Naive B cell (primary cell): ENCODE results near the gene IQSEC1. TPM values are rescaled to one million over a fixed set of nuclear protein-coding genes. Genes with fewer than 3 reads are reported as not detected.

ENCODE experiments used
- ATAC-seq, 2 donors: fragments of 150-1000 bp; cut with Tn5 transposase; 2 replicates each; pipeline ENCODE4 v1.10.0; 2021; ENCODE audit warnings: low read depth in 2 of 2, mild to moderate bottlenecking in 2 of 2, moderate library complexity in 2 of 2
- DNase-seq: peaks from one replicate; pipeline ENCODE4 v3.0.0; 2022
- H3K27ac Mint-ChIP-seq, 6 donors: one replicate each; pipeline ENCODE4 v1.8.0; 2020 to 2022; ENCODE audit warnings: mild to moderate bottlenecking in 6 of 6, mixed read lengths in 6 of 6, moderate library complexity in 5 of 6, inconsistent platforms in 2 of 6
- H3K27me3 Mint-ChIP-seq, 3 donors: one replicate each; pipeline ENCODE4 v1.8.0; 2021 to 2022; ENCODE audit warnings: mixed read lengths in 3 of 3, mild to moderate bottlenecking in 1 of 3
- H3K36me3 Mint-ChIP-seq, 2 donors: one replicate each; pipeline ENCODE4 v1.8.0; 2020 to 2022; ENCODE audit warnings: mixed read lengths in 2 of 2, inconsistent platforms in 1 of 2, mild to moderate bottlenecking in 1 of 2
- H3K4me1 Mint-ChIP-seq, 3 donors: one replicate each; pipeline ENCODE4 v1.8.0; 2020 to 2022; ENCODE audit warnings: mixed read lengths in 3 of 3, inconsistent platforms in 1 of 3, mild to moderate bottlenecking in 1 of 3, moderate library complexity in 1 of 3
- H3K4me3 Mint-ChIP-seq, 8 donors: one replicate each; pipeline ENCODE4 v1.8.0; 2020 to 2022; ENCODE audit warnings: mild to moderate bottlenecking in 8 of 8, mixed read lengths in 8 of 8, moderate library complexity in 8 of 8, inconsistent platforms in 2 of 8
- H3K9me3 Mint-ChIP-seq, 7 donors: one replicate each; pipeline ENCODE4 v1.8.0; 2020 to 2022; ENCODE audit warnings: mixed read lengths in 7 of 7, mild to moderate bottlenecking in 5 of 7, inconsistent platforms in 2 of 7, moderate library complexity in 1 of 7
- polyA plus RNA-seq, 6 donors: library from polyadenylated mRNA; unstranded; fragments of 300-500 nt; fragmentation: Illumina TruSeq; gene quantifications; one replicate each; pipeline ENCODE4 v1.2.3, GENCODE V29; 2021; ENCODE audit warnings: low read depth in 6 of 6

Gene IQSEC1
- polyA plus RNA-seq, 6 donors from 2014 or later: 14.6 to 73.4 (median 36.9) TPM

GRCh38 chr3:12946251-12946648 lies 127.0 kb downstream of the IQSEC1 start:
- no peaks in the 10 kb centered on the region for H3K36me3 Mint-ChIP-seq
- no peaks in the 10 kb centered on the region for H3K9me3 Mint-ChIP-seq
- H3K27me3 Mint-ChIP-seq: no peaks in the 10 kb centered on the region
- DNase-seq: no peak
- H3K4me1 Mint-ChIP-seq: peaks cover 40 to 64% (median 49%) of the 10 kb centered on the region in 3 donors
- H3K4me3 Mint-ChIP-seq: no peak overlapping the region
- H3K27ac Mint-ChIP-seq: peak overlapping the region in 4 of 6 donors; percentile 52 to 76 (median 71)
- ATAC-seq: no peak

- H3K27ac Mint-ChIP-seq: peak overlapping the region in 2 of 6 donors; percentile 43 to 54
Measured at GRCh38 chr3:12944849-12945248, 128.4 kb downstream of the IQSEC1 start.

GRCh38 chr3:12944413-12944812 lies 128.8 kb downstream of the IQSEC1 start:
- Mint-ChIP-seq H3K27me3 (no peaks in the 10 kb centered on the region), H3K4me3 (no peak overlapping the region), H3K4me1 (peaks cover 38 to 62% (median 40%) of the 10 kb centered on the region in 3 donors), H3K36me3 (peaks cover 6 to 9% of the 10 kb centered on the region in 2 donors), H3K9me3 (no peaks in the 10 kb centered on the region), H3K27ac (peak overlapping the region in 3 of 6 donors; percentile 43 to 73 (median 56))
- DNase-seq (no peak), ATAC-seq (no peak)

More at GRCh38 chr3:12944849-12945248, 128.4 kb downstream of the IQSEC1 start:
- peaks cover 38 to 61% (median 41%) of the 10 kb centered on the region in 3 donors for H3K4me1 Mint-ChIP-seq
- no peaks in the 10 kb centered on the region for H3K27me3 Mint-ChIP-seq
- H3K36me3 Mint-ChIP-seq: peaks cover 3 to 5% of the 10 kb centered on the region in 2 donors
- no peaks in the 10 kb centered on the region for H3K9me3 Mint-ChIP-seq
- ATAC-seq (no peak), DNase-seq (no peak)
- H3K4me3 Mint-ChIP-seq: no peak overlapping the region

GRCh38 chr3:12943124-12944021 lies 129.9 kb downstream of the IQSEC1 start:
- Mint-ChIP-seq H3K4me3 (no peak overlapping the region), H3K27me3 (no peaks in the 10 kb centered on the region), H3K27ac (peak overlapping the region in 1 of 6 donors; percentile 73), H3K4me1 (peaks cover 30 to 57% (median 31%) of the 10 kb centered on the region in 3 donors), H3K9me3 (no peaks in the 10 kb centered on the region), H3K36me3 (peaks cover 6 to 12% of the 10 kb centered on the region in 2 donors)
- no peak for DNase-seq
- no peak for ATAC-seq

- Mint-ChIP-seq H3K27ac (no peak overlapping the region), H3K27me3 (no peaks in the 10 kb centered on the region), H3K9me3 (no peaks in the 10 kb centered on the region), H3K4me1 (peaks cover 14 to 38% (median 15%) of the 10 kb centered on the region in 3 donors), H3K36me3 (peaks cover 6 to 12% of the 10 kb centered on the region in 2 donors), H3K4me3 (no peak overlapping the region)
- ATAC-seq: no peak
- DNase-seq: no peak
Measured at GRCh38 chr3:12941495-12942023, 131.7 kb downstream of the IQSEC1 start.

- H3K9me3 Mint-ChIP-seq: no peaks in the 10 kb centered on the region
- peaks cover 6 to 12% of the 10 kb centered on the region in 2 donors for H3K36me3 Mint-ChIP-seq
- H3K4me3 Mint-ChIP-seq: no peak overlapping the region
- no peaks in the 10 kb centered on the region for H3K27me3 Mint-ChIP-seq
- DNase-seq (no peak), ATAC-seq (no peak)
- peak overlapping the region in 2 of 6 donors; percentile 59 to 74 for H3K27ac Mint-ChIP-seq
- H3K4me1 Mint-ChIP-seq: peaks cover 7 to 31% (median 10%) of the 10 kb centered on the region in 3 donors
Measured at GRCh38 chr3:12940854-12941253, 132.4 kb downstream of the IQSEC1 start.

GRCh38 chr3:12939137-12939536 lies 134.1 kb downstream of the IQSEC1 start:
- Mint-ChIP-seq H3K4me3 (peak overlapping the region in 1 of 8 donors; percentile 21), H3K36me3 (peaks cover 6 to 20% of the 10 kb centered on the region in 2 donors), H3K4me1 (peaks cover 9 to 33% (median 17%) of the 10 kb centered on the region in 3 donors), H3K27ac (peak overlapping the region in 3 of 6 donors; percentile 37 to 94 (median 65)), H3K9me3 (no peaks in the 10 kb centered on the region), H3K27me3 (no peaks in the 10 kb centered on the region)
- no peak for DNase-seq
- no peak for ATAC-seq

GRCh38 chr3:12938258-12938711 lies 134.9 kb downstream of the IQSEC1 start:
- ATAC-seq (no peak), DNase-seq (no peak)
- Mint-ChIP-seq H3K9me3 (no peaks in the 10 kb centered on the region), H3K4me3 (no peak overlapping the region), H3K4me1 (peaks cover 9 to 32% (median 17%) of the 10 kb centered on the region in 3 donors), H3K27me3 (no peaks in the 10 kb centered on the region), H3K36me3 (peaks cover 6 to 20% of the 10 kb centered on the region in 2 donors), H3K27ac (no peak overlapping the region)

- H3K4me3 Mint-ChIP-seq: no peak overlapping the region
- DNase-seq: no peak
- no peak for ATAC-seq
- H3K36me3 Mint-ChIP-seq: peaks cover 6 to 20% of the 10 kb centered on the region in 2 donors
- H3K27ac Mint-ChIP-seq: peak overlapping the region in 1 of 6 donors; percentile 59
- peaks cover 16 to 25% (median 17%) of the 10 kb centered on the region in 3 donors for H3K4me1 Mint-ChIP-seq
- H3K9me3 Mint-ChIP-seq: no peaks in the 10 kb centered on the region
- H3K27me3 Mint-ChIP-seq: no peaks in the 10 kb centered on the region
Measured at GRCh38 chr3:12935861-12936830, 137.1 kb downstream of the IQSEC1 start.

GRCh38 chr3:12935023-12935860 lies 138.0 kb downstream of the IQSEC1 start:
- Mint-ChIP-seq H3K4me3 (no peak overlapping the region), H3K36me3 (peaks cover 6 to 19% of the 10 kb centered on the region in 2 donors), H3K4me1 (peaks cover 16 to 26% (median 17%) of the 10 kb centered on the region in 3 donors), H3K27me3 (no peaks in the 10 kb centered on the region), H3K27ac (peak overlapping the region in 2 of 6 donors; percentile 18 to 56), H3K9me3 (no peaks in the 10 kb centered on the region)
- ATAC-seq (no peak), DNase-seq (no peak)

GRCh38 chr3:12934431-12934830 lies 138.8 kb downstream of the IQSEC1 start:
- Mint-ChIP-seq H3K4me1 (peaks cover 15 to 27% (median 17%) of the 10 kb centered on the region in 3 donors), H3K27me3 (no peaks in the 10 kb centered on the region), H3K4me3 (peak overlapping the region in 1 of 8 donors; percentile 70), H3K9me3 (no peaks in the 10 kb centered on the region), H3K36me3 (peaks cover 0 to 11% of the 10 kb centered on the region in 2 donors), H3K27ac (peak overlapping the region in 2 of 6 donors; percentile 18 to 59)
- no peak for ATAC-seq
- DNase-seq: no peak

- H3K27me3 Mint-ChIP-seq: no peaks in the 10 kb centered on the region
Measured at GRCh38 chr3:12933901-12934300, 139.3 kb downstream of the IQSEC1 start.

More at GRCh38 chr3:12933901-12934300, 139.3 kb downstream of the IQSEC1 start:
- H3K4me3 Mint-ChIP-seq: no peak overlapping the region
- no peak overlapping the region for H3K27ac Mint-ChIP-seq
- no peak for DNase-seq
- ATAC-seq: no peak
- H3K9me3 Mint-ChIP-seq: no peaks in the 10 kb centered on the region
- H3K36me3 Mint-ChIP-seq: peaks cover 0 to 9% of the 10 kb centered on the region in 2 donors
- peaks cover 16 to 27% (median 17%) of the 10 kb centered on the region in 3 donors for H3K4me1 Mint-ChIP-seq
